ENCODE measurements around the gene FMN1. TPM values are rescaled to one million over a fixed set of nuclear protein-coding genes. Genes with fewer than 3 reads are reported as not detected.
A peak's percentile ranks its signal among the peaks of the same experiment; 100 is the strongest.

The FMN1 gene, protein sequence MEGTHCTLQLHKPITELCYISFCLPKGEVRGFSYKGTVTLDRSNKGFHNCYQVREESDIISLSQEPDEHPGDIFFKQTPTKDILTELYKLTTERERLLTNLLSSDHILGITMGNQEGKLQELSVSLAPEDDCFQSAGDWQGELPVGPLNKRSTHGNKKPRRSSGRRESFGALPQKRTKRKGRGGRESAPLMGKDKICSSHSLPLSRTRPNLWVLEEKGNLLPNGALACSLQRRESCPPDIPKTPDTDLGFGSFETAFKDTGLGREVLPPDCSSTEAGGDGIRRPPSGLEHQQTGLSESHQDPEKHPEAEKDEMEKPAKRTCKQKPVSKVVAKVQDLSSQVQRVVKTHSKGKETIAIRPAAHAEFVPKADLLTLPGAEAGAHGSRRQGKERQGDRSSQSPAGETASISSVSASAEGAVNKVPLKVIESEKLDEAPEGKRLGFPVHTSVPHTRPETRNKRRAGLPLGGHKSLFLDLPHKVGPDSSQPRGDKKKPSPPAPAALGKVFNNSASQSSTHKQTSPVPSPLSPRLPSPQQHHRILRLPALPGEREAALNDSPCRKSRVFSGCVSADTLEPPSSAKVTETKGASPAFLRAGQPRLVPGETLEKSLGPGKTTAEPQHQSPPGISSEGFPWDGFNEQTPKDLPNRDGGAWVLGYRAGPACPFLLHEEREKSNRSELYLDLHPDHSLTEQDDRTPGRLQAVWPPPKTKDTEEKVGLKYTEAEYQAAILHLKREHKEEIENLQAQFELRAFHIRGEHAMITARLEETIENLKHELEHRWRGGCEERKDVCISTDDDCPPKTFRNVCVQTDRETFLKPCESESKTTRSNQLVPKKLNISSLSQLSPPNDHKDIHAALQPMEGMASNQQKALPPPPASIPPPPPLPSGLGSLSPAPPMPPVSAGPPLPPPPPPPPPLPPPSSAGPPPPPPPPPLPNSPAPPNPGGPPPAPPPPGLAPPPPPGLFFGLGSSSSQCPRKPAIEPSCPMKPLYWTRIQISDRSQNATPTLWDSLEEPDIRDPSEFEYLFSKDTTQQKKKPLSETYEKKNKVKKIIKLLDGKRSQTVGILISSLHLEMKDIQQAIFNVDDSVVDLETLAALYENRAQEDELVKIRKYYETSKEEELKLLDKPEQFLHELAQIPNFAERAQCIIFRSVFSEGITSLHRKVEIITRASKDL (N-terminal part only)
- polyA plus RNA-seq (2013, experiment 1 of 2): 0.90 TPM
- polyA plus RNA-seq (2013, experiment 2 of 2): 0.89 TPM

DNA sequence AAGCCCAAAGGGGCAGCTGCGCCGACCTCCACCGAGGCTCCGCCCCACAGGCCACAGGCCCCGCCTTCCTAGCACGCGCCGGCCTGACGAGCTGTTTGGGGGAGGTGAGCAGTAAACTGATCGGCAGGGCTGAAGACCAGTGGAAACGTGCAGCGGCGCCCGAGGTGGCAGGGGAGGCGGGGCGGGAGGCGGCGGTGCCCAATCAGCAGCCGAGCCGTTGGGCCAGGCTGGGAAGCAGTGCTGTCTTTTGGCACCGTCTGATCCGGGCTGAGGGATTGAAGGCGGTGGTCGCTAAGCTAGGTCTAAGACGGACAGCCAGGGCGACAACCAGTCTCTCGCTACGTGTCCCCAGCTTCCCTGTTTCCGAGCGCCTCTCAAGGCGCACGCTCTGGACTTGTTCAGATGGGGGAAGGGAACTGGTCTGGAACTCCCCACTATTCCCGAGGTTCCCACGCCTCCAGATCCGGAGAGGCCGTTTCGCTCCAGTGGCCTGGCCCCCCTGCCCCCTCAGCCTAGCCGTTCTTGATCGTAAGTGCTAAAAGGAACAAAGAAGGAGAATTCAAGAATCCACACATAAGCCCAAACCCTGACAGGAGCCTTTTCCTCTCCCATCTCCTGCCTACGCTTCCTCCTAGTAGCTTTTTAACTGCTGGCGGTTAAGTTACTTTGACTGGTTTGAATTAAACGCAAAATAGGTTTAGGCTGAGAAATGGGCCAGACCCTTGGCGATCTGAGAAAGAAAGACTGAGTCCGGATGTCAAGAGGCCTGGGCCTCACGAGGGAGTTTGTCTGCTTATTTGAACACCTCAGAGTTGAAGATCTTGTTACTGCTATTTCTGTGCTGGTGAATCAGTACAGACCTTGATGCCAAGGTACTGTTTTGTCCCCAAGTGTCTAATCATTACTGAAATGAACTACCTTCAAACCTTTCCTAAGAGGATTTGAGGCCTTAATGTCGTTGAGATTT is at the start of gene FMN1:
TSS of gene FMN1 (minus strand) at position 11 of the 967 bp plus-strand sequence. CDS start 39,800 bp downstream, outside the sequence.
- Histone ChIP-seq H3K4me3 (ENCODE audit: low read length) (peak within 1 kb of the TSS; percentile 72), H3K27me3 (ENCODE audit: insufficient read depth, low read length) (peaks cover 3% of the 10 kb centered on the region; the same call in 1 of the 2 replicates), H3K9me3 (ENCODE audit: insufficient read depth, low read depth, low read length) (no peaks in the 10 kb centered on the region), H3K36me3 (ENCODE audit: insufficient read depth, low read length) (no peaks in the 10 kb centered on the region), H3K4me1 (ENCODE audit: insufficient read depth, low read length) (peaks cover 12% of the 10 kb centered on the region; the same call in 1 of the 2 replicates), H3K9ac (ENCODE audit: low read depth, low read length) (peak within 1 kb of the TSS; percentile 58), H3K27ac (ENCODE audit: low read depth, low read length) (no peak within 1 kb of the TSS)
- 10% methylated on average over 46 of the region's 46 CpGs for WGBS

DNA sequence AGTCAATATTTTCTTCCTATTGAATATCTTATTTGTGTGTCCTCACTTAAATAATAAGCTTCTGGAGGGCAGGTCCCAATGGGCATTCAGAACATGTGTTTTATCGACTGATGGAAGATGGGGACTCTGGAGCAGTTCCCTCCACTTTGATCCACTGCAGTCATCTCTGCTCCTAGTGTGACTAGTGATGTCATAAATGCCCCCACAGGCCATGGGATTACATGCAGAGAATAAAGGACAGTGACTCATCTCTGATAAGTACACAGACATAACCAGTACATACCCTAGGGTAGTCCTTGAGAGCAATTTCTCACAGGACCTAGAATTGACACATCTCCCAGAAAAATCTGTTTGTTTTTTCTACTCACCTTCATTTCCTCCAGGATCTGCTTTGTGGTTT is 49.4 kb upstream of the FMN1 start:
- H3K9me3 ChIP-seq (ENCODE audit: insufficient read depth, low read depth, low read length): no peaks in the 10 kb centered on the region
- no peaks in the 10 kb centered on the region for H3K36me3 ChIP-seq (ENCODE audit: insufficient read depth, low read length)
- 100% methylated on average over 1 of the region's 1 CpG for WGBS
- no peaks in the 10 kb centered on the region for H3K27me3 ChIP-seq (ENCODE audit: insufficient read depth, low read length)
- H3K9ac ChIP-seq (ENCODE audit: low read depth, low read length): no peak overlapping the region
- peaks cover 19% of the 10 kb centered on the region for H3K4me1 ChIP-seq (ENCODE audit: insufficient read depth, low read length)
- no peak overlapping the region for H3K27ac ChIP-seq (ENCODE audit: low read depth, low read length)
- H3K4me3 ChIP-seq (ENCODE audit: low read length): no peak overlapping the region

DNA sequence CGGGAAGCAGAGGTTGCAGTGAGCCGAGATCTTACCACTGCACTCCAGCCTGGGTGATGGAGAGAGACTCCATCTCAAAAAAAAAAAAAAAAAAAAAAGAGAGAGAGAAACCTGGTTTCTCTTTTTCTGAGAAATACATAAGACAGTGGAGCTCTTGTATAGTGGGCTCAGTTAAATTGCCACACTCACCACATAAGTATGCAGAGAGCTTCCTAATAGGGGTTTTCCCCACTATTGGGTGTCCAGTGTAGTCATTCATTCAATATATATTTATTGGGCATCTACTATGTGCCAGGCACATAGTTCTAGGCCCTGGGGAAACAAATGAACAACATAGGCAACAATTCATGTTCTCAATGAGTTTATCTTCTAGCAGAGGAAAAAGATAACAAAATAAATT is 48.9 kb upstream of the FMN1 start:
- no peaks in the 10 kb centered on the region for H3K9me3 ChIP-seq (ENCODE audit: insufficient read depth, low read depth, low read length)
- WGBS: 88% methylated on average over 2 of the region's 2 CpGs
- H3K27me3 ChIP-seq (ENCODE audit: insufficient read depth, low read length): no peaks in the 10 kb centered on the region
- no peak overlapping the region for H3K4me3 ChIP-seq (ENCODE audit: low read length)
- H3K36me3 ChIP-seq (ENCODE audit: insufficient read depth, low read length): no peaks in the 10 kb centered on the region
- H3K4me1 ChIP-seq (ENCODE audit: insufficient read depth, low read length): peaks cover 19% of the 10 kb centered on the region
- no peak overlapping the region for H3K27ac ChIP-seq (ENCODE audit: low read depth, low read length)
- H3K9ac ChIP-seq (ENCODE audit: low read depth, low read length): no peak overlapping the region

DNA sequence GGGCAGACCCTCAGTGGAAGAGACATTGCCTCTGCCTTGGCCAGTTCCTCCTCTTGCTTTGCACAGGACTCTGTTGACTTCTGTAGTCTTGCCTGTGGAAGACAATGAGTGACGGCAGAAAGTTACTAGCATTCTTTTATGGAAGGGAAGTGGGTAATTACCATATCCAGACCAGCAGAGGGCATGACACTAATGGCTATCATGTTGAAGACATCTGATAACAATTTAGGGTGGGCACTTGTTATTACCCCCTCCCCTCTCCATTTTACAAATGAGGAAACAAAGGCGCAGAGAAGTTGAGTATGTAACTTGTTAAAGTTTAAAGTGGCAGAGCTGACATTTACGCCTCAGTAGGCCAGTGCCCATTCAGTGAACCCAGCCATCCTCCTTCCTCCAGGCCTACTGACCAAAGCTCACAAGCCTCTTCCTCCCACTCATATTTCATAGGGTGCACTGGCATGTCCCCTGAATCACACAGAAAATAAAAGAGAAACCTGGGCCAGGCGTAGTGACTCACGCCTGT is 48.2 kb upstream of the FMN1 start:
- Histone ChIP-seq H3K9ac (ENCODE audit: low read depth, low read length) (no peak overlapping the region), H3K4me1 (ENCODE audit: insufficient read depth, low read length) (peaks cover 19% of the 10 kb centered on the region), H3K27ac (ENCODE audit: low read depth, low read length) (peak overlapping the region; percentile 46; the same call in 1 of the 2 replicates), H3K4me3 (ENCODE audit: low read length) (no peak overlapping the region), H3K27me3 (ENCODE audit: insufficient read depth, low read length) (no peaks in the 10 kb centered on the region), H3K9me3 (ENCODE audit: insufficient read depth, low read depth, low read length) (no peaks in the 10 kb centered on the region), H3K36me3 (ENCODE audit: insufficient read depth, low read length) (no peaks in the 10 kb centered on the region)
- WGBS: 83% methylated on average over 5 of the region's 5 CpGs

DNA sequence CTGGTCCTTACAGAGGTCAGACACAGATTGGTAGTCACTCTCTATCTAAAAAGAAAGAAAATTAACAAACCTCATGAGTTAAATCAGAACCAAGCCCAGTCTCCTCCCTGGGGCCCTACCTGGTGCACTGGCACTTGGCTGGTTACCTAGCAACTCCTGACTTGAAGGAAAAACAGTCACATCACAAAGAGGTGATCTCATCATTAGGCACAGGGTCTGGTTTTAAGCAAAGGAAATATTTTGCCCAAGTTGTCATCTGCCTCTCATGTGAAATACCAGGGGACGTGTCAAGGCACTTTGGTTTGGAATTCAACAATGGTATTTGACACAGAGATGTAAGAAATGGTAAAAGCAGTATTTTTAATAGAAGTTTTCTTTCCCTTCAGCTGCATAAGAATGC is 47.7 kb upstream of the FMN1 start:
- no peaks in the 10 kb centered on the region for H3K36me3 ChIP-seq (ENCODE audit: insufficient read depth, low read length)
- H3K4me1 ChIP-seq (ENCODE audit: insufficient read depth, low read length): peaks cover 19% of the 10 kb centered on the region
- WGBS: 72% methylated on average over 1 of the region's 1 CpG
- no peaks in the 10 kb centered on the region for H3K27me3 ChIP-seq (ENCODE audit: insufficient read depth, low read length)
- peak overlapping the region; percentile 46; the same call in 1 of the 2 replicates for H3K27ac ChIP-seq (ENCODE audit: low read depth, low read length)
- no peak overlapping the region for H3K9ac ChIP-seq (ENCODE audit: low read depth, low read length)
- no peaks in the 10 kb centered on the region for H3K9me3 ChIP-seq (ENCODE audit: insufficient read depth, low read depth, low read length)
- H3K4me3 ChIP-seq (ENCODE audit: low read length): no peak overlapping the region

DNA sequence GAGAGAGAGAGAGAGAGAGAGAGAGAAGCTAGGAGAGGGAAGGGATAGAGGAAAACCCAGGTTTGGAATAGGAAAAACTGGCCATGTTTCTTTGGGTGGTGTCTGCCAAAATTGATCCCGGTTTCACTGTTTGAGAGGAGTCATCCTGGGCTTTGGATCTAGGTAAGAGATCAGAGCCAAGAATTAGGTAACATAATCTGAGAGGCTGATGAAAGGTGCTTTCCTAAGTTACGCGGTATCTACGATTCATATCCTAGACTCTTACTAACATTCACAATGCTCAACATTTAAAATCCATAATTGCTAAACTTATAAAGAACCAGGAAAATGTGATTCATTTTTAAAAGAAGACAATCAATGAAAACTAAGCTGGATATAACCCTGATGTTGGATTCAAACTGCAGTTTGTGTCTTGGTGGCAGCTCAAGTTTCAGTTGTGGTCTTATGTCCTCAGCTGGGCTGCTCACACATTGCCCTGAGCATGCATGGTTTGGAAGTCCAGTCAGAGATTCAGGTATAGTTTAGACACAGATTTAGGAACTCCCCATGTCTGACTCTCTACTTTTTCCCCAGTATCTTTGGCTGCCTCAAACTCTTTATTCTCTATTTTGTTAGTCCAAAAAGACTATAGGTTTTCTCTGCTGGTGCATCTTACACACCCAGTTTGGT is 42.5 kb upstream of the FMN1 start:
- Histone ChIP-seq H3K4me1 (ENCODE audit: insufficient read depth, low read length) (peaks cover 5% of the 10 kb centered on the region), H3K27ac (ENCODE audit: low read depth, low read length) (no peak overlapping the region), H3K9ac (ENCODE audit: low read depth, low read length) (no peak overlapping the region), H3K9me3 (ENCODE audit: insufficient read depth, low read depth, low read length) (no peaks in the 10 kb centered on the region), H3K27me3 (ENCODE audit: insufficient read depth, low read length) (no peaks in the 10 kb centered on the region), H3K36me3 (ENCODE audit: insufficient read depth, low read length) (no peaks in the 10 kb centered on the region), H3K4me3 (ENCODE audit: low read length) (no peak overlapping the region)
- 93% methylated on average over 4 of the region's 4 CpGs for WGBS

DNA sequence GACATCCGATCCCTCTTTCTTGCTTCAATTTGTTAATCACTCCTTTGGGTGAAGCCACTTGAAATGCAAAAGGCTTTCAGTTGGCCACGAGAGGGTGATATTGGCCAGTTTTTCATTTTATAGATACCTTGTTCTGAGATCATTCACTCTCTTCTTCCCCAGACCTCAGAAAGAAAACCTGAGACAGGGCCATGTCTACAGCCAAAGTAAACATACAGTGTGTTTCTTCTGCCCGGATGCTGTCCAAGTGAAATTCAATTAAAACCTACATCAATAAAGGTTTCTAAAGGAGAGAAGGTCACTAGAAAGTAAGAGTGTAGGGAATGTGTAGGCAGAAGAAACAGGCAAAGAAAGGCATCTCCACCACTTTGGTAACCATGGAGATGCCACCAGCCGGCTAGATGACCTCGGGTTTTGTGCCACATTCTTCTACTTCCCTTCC is 39.5 kb upstream of the FMN1 start:
- no peaks in the 10 kb centered on the region for H3K4me1 ChIP-seq (ENCODE audit: insufficient read depth, low read length)
- H3K9me3 ChIP-seq (ENCODE audit: insufficient read depth, low read depth, low read length): no peaks in the 10 kb centered on the region
- no peaks in the 10 kb centered on the region for H3K36me3 ChIP-seq (ENCODE audit: insufficient read depth, low read length)
- WGBS: 60% methylated on average over 5 of the region's 5 CpGs
- no peak overlapping the region for H3K27ac ChIP-seq (ENCODE audit: low read depth, low read length)
- no peaks in the 10 kb centered on the region for H3K27me3 ChIP-seq (ENCODE audit: insufficient read depth, low read length)
- no peak overlapping the region for H3K4me3 ChIP-seq (ENCODE audit: low read length)
- no peak overlapping the region for H3K9ac ChIP-seq (ENCODE audit: low read depth, low read length)

DNA sequence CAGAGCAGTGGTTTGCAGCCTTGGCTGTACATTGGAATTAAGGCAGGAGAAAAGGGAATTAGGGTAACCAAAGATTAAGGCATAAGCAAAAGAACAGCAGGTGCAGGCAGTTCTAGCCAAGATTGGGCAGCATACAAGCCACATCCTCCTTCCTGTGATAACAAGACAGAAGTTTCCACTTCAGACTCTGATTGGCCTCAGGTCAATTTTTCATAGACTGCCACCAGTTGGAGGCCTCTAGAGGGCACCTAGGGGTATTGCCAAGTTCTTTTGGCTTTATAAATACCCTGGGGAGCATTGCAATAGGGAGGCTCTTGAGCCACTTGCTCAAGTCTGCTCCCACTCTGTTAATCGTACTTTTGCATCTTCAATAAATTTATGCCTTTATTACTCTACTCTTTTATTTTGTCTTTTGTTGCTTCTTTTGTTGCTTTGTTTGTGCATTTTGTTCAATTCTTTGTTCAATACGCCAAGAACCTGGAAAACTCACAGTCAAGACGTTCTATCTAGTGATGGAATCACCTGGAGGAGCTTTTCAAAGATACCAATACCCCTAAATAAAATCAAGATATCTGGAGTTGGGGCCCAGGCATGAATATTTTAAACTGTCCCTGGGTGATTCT is 32.2 kb upstream of the FMN1 start:
- WGBS: 95% methylated on average over 3 of the region's 3 CpGs
- no peak overlapping the region for H3K4me3 ChIP-seq (ENCODE audit: low read length)
- no peaks in the 10 kb centered on the region for H3K4me1 ChIP-seq (ENCODE audit: insufficient read depth, low read length)
- no peak overlapping the region for H3K27ac ChIP-seq (ENCODE audit: low read depth, low read length)
- no peak overlapping the region for H3K9ac ChIP-seq (ENCODE audit: low read depth, low read length)
- no peaks in the 10 kb centered on the region for H3K36me3 ChIP-seq (ENCODE audit: insufficient read depth, low read length)
- H3K9me3 ChIP-seq (ENCODE audit: insufficient read depth, low read depth, low read length): no peaks in the 10 kb centered on the region
- no peaks in the 10 kb centered on the region for H3K27me3 ChIP-seq (ENCODE audit: insufficient read depth, low read length)

DNA sequence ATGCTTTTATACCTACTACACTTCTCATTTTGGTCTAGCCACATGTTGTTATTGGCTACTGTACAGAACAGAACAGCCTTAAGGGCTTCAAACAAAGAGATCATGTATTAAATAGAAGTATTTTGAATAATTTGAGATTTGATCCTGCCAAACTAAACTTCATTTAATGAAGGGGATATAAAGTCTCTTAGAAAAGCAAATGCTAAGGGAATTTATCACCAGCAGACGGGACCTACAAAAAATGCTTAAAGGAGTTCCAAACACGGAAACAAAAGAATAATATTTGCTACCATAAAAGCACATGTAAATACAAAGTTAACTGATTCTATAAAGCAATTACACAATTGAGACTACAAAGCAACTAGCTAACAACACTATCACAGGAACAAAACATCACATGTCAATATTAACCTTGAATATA is 23.6 kb upstream of the FMN1 start:
- Histone ChIP-seq H3K36me3 (ENCODE audit: insufficient read depth, low read length) (no peaks in the 10 kb centered on the region), H3K4me3 (ENCODE audit: low read length) (no peak overlapping the region), H3K4me1 (ENCODE audit: insufficient read depth, low read length) (no peaks in the 10 kb centered on the region), H3K27me3 (ENCODE audit: insufficient read depth, low read length) (no peaks in the 10 kb centered on the region), H3K9ac (ENCODE audit: low read depth, low read length) (no peak overlapping the region), H3K27ac (ENCODE audit: low read depth, low read length) (no peak overlapping the region), H3K9me3 (ENCODE audit: insufficient read depth, low read depth, low read length) (no peaks in the 10 kb centered on the region)
- WGBS: 100% methylated on average over 2 of the region's 2 CpGs
